ENCODE measurements around the gene TRNT1.

GRCh38 chr3:3101660-3102458 lies 24.9 kb upstream of the TRNT1 start:
- TF ChIP-seq POLR2A (IDR thresholded peaks at IDR 0.05) (no peak), CTCF (IDR thresholded peaks at IDR 0.05) (no peak)

Data from heart left ventricle (tissue), 13 donors.